Fibroblast of villous mesenchyme (primary cell): Measurements from ENCODE around the gene RPS2. TPM values are rescaled to one million over a fixed set of nuclear protein-coding genes. Genes with fewer than 3 reads are reported as not detected.
"Not testable (repeated sequence)": the region's sequence is repeated elsewhere in the genome, so short reads cannot be mapped to it uniquely, and the experiment has no call there.

Source experiments
- DNase-seq: peaks from one replicate; pipeline ENCODE4 v3.0.0-alpha.2; 2010; ENCODE audit warnings: low read depth
- H3K4me3 ChIP-seq: 2 replicates; pipeline ENCODE4 v1.5.1; 2011; ENCODE audit warnings: low read depth, mild to moderate bottlenecking, low read length
- total RNA-seq: library from RNA; depleted of rRNA; stranded (reverse); fragments of >200 nt; gene quantifications from 2 replicates; pipeline ENCODE4 v1.2.3, GENCODE V29; 2012
- TF ChIP-seq, protein P1 (sequence below): IDR thresholded peaks from 2 replicates; pipeline ENCODE4 v1.5.1; 2012; ENCODE audit warnings: low read depth, mild to moderate bottlenecking, low read length; ENCODE audit not compliant: insufficient read depth

RPS2 gene
- total RNA-seq, 1 donor, result 1,294 TPM

- peak within 1 kb of the TSS; percentile 93 for H3K4me3 ChIP-seq
- TF ChIP-seq, protein P1, sequence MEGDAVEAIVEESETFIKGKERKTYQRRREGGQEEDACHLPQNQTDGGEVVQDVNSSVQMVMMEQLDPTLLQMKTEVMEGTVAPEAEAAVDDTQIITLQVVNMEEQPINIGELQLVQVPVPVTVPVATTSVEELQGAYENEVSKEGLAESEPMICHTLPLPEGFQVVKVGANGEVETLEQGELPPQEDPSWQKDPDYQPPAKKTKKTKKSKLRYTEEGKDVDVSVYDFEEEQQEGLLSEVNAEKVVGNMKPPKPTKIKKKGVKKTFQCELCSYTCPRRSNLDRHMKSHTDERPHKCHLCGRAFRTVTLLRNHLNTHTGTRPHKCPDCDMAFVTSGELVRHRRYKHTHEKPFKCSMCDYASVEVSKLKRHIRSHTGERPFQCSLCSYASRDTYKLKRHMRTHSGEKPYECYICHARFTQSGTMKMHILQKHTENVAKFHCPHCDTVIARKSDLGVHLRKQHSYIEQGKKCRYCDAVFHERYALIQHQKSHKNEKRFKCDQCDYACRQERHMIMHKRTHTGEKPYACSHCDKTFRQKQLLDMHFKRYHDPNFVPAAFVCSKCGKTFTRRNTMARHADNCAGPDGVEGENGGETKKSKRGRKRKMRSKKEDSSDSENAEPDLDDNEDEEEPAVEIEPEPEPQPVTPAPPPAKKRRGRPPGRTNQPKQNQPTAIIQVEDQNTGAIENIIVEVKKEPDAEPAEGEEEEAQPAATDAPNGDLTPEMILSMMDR, result no peak
- peak; percentile 98 for DNase-seq
Measured at GRCh38 chr16:1942810-1943726, 21.6 kb downstream of the RPS2 start, which contains the start of gene MSRB1. MSRB1 (minus strand) TSS chr16:1943199; CDS start chr16:1943156, 43 bp downstream.

- no peak for DNase-seq
- TF ChIP-seq, protein P1, result no peak
- H3K4me3 ChIP-seq, result peak overlapping the region; percentile 93
Measured at GRCh38 chr16:1942047-1942809, 22.4 kb downstream of the RPS2 start.

- peak overlapping the region; percentile 93 for H3K4me3 ChIP-seq
- TF ChIP-seq, protein P1, result peak; percentile 8
- no peak for DNase-seq
Measured at GRCh38 chr16:1941162-1942046, 23.2 kb downstream of the RPS2 start.

- no peak overlapping the region for H3K4me3 ChIP-seq
- DNase-seq, result no peak
- TF ChIP-seq, protein P1, result no peak
Measured at GRCh38 chr16:1940273-1941161, 24.1 kb downstream of the RPS2 start.

GRCh38 chr16:1939833-1940232 is 24.8 kb downstream of the RPS2 start:
- H3K4me3 ChIP-seq, DNase-seq: not testable (repeated sequence)

DNA sequence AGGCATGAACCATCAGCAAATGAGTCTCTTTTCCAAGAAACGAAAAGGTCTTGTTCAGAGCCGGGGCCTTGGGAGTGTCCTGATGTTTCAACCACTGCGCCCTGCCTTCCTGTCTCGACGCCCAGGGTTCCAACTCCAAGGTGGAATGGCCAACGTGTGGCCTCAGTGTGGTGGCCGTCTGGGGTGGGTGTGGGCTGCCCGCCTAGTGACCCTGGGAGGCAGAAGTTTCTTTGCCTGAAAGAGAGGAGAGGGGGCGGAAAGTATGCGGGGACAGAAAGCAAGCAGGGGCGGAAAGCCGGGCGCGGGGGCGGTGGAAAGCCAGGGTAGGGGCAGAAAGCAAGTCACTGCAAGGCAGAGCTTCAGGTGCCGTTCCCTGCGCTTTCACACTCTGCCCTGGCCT is 25.7 kb downstream of the RPS2 start:
- DNase-seq, result no peak
- TF ChIP-seq, protein P1, result no peak
- H3K4me3 ChIP-seq, result no peak overlapping the region
